GM10266 (cell line): ENCODE data around the gene PSTK.

ENCODE experiments used
- DNase-seq: peaks from one replicate; pipeline ENCODE4 v3.0.0; 2012; ENCODE audit errors: extremely low spot score
- TF ChIP-seq, protein P1 (sequence below): IDR thresholded peaks from 2 replicates; pipeline ENCODE4 v1.5.1; 2012; ENCODE audit warnings: mild to moderate bottlenecking, low read depth; ENCODE audit not compliant: control insufficient read depth, insufficient read depth; ENCODE audit errors: missing control alignments

Gene PSTK

GRCh38 chr10:123019941-123020703 lies 39.9 kb downstream of the PSTK start:
- TF ChIP-seq, protein P1, sequence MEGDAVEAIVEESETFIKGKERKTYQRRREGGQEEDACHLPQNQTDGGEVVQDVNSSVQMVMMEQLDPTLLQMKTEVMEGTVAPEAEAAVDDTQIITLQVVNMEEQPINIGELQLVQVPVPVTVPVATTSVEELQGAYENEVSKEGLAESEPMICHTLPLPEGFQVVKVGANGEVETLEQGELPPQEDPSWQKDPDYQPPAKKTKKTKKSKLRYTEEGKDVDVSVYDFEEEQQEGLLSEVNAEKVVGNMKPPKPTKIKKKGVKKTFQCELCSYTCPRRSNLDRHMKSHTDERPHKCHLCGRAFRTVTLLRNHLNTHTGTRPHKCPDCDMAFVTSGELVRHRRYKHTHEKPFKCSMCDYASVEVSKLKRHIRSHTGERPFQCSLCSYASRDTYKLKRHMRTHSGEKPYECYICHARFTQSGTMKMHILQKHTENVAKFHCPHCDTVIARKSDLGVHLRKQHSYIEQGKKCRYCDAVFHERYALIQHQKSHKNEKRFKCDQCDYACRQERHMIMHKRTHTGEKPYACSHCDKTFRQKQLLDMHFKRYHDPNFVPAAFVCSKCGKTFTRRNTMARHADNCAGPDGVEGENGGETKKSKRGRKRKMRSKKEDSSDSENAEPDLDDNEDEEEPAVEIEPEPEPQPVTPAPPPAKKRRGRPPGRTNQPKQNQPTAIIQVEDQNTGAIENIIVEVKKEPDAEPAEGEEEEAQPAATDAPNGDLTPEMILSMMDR = no peak

GRCh38 chr10:123021517-123021916 lies 41.3 kb downstream of the PSTK start:
- DNase-seq = no peak
- TF ChIP-seq, protein P1 = peak; percentile 35

More at GRCh38 chr10:123019941-123020703, 39.9 kb downstream of the PSTK start:
- no peak for DNase-seq

GRCh38 chr10:123024540-123024939 lies 44.3 kb downstream of the PSTK start:
- TF ChIP-seq, protein P1 = no peak

GRCh38 chr10:123026302-123026701 lies 46.1 kb downstream of the PSTK start:
- no peak for DNase-seq
- TF ChIP-seq, protein P1 = no peak

More at GRCh38 chr10:123024540-123024939, 44.3 kb downstream of the PSTK start:
- no peak for DNase-seq

- no peak for DNase-seq
Observed at GRCh38 chr10:123027861-123028260, 47.7 kb downstream of the PSTK start.

DNA sequence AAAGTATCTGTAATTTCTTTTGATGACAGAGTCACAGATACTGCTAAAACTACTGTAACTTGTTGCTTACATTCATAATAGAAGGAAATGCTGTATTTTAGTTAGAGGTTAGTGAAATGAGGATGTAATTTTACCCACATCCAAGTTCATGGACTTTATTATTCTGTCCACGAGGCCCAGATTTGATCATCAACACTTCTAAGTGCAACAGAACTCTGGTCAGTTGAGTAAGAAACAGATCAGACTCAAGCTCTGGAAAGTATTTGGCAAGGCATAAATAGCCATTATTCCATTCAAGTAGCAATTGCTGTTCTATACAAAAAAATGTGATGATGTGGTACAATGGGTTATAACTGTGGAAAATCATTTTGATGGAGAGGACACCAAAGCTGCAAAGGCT lies 50.9 kb downstream of the PSTK start:
- no peak for DNase-seq
- TF ChIP-seq, protein P1 = no peak

More at GRCh38 chr10:123027861-123028260, 47.7 kb downstream of the PSTK start:
- TF ChIP-seq, protein P1 = no peak

GRCh38 chr10:123034332-123034731 lies 54.1 kb downstream of the PSTK start:
- no peak for DNase-seq
- TF ChIP-seq, protein P1 = no peak
